ENCODE measurements around the gene TMEM221. TPM values are rescaled to one million over a fixed set of nuclear protein-coding genes. Genes with fewer than 3 reads are reported as not detected.

TMEM221 gene
- total RNA-seq, 1 donor from 2014 or later, result not detected

- Histone ChIP-seq H3K27me3 (ENCODE audit: low read depth) (no peaks in the 10 kb centered on the region), H3K4me3 (peak within 1 kb of the TSS; percentile 79), H3K9me3 (no peaks in the 10 kb centered on the region), H3K36me3 (peaks cover 12% of the 10 kb centered on the region), H3K4me1 (peaks cover 14% of the 10 kb centered on the region), H3K27ac (peak within 1 kb of the TSS; percentile 78)
- ATAC-seq (peak; percentile 98 to 99), DNase-seq (peak; percentile 99)
- no peak for TF ChIP-seq CTCF (IDR thresholded peaks at IDR 0.05)
- intact Hi-C loops (cut with DNase I), result no loop called here
Observed at GRCh38 chr19:17419621-17420474, 28.6 kb downstream of the TMEM221 start, which contains the start of gene MVB12A. Gene MVB12A, plus strand, starts transcription at chr19:17420047. Its CDS starts 89 bp downstream, at chr19:17420136.

- intact Hi-C loops (cut with DNase I), result no loop called here
- Histone ChIP-seq H3K27me3 (ENCODE audit: low read depth) (no peaks in the 10 kb centered on the region), H3K4me3 (peak overlapping the region; percentile 79), H3K9me3 (no peaks in the 10 kb centered on the region), H3K36me3 (peaks cover 19% of the 10 kb centered on the region), H3K27ac (peak overlapping the region; percentile 78), H3K4me1 (peaks cover 14% of the 10 kb centered on the region)
- TF ChIP-seq CTCF (IDR thresholded peaks at IDR 0.05), result no peak
- ATAC-seq, result no peak
- DNase-seq, result no peak
Observed at GRCh38 chr19:17419154-17419620, 29.3 kb downstream of the TMEM221 start.

- intact Hi-C loops (cut with DNase I), result no loop called here
- Histone ChIP-seq H3K36me3 (peaks cover 18% of the 10 kb centered on the region), H3K4me3 (no peak overlapping the region), H3K9me3 (no peaks in the 10 kb centered on the region), H3K27me3 (ENCODE audit: low read depth) (no peaks in the 10 kb centered on the region), H3K27ac (peak overlapping the region; percentile 78), H3K4me1 (peaks cover 19% of the 10 kb centered on the region)
- DNase-seq (no peak), ATAC-seq (no peak)
- no peak for TF ChIP-seq CTCF (IDR thresholded peaks at IDR 0.05)
Observed at GRCh38 chr19:17418710-17419109, 29.8 kb downstream of the TMEM221 start.

- Histone ChIP-seq H3K4me1 (peaks cover 22% of the 10 kb centered on the region), H3K9me3 (no peaks in the 10 kb centered on the region), H3K27ac (no peak overlapping the region), H3K4me3 (no peak overlapping the region), H3K27me3 (ENCODE audit: low read depth) (no peaks in the 10 kb centered on the region), H3K36me3 (peaks cover 21% of the 10 kb centered on the region)
- DNase-seq (no peak), ATAC-seq (no peak)
- no peak for TF ChIP-seq CTCF (IDR thresholded peaks at IDR 0.05)
- intact Hi-C loops (cut with DNase I), result no loop called here
Observed at GRCh38 chr19:17415121-17415520, 33.3 kb downstream of the TMEM221 start.

GRCh38 chr19:17414097-17414496 is 34.4 kb downstream of the TMEM221 start:
- intact Hi-C loops (cut with DNase I), result no loop called here

More at GRCh38 chr19:17414097-17414496, 34.4 kb downstream of the TMEM221 start:
- Histone ChIP-seq H3K4me1 (peaks cover 19% of the 10 kb centered on the region), H3K4me3 (no peak overlapping the region), H3K36me3 (peaks cover 21% of the 10 kb centered on the region), H3K27ac (no peak overlapping the region), H3K27me3 (ENCODE audit: low read depth) (no peaks in the 10 kb centered on the region), H3K9me3 (no peaks in the 10 kb centered on the region)
- no peak for TF ChIP-seq CTCF (IDR thresholded peaks at IDR 0.05)
- no peak for ATAC-seq
- DNase-seq, result no peak

Measured in lower lobe of right lung (tissue), 2 donors.